ENCODE data around the gene SLC22A9. TPM values are rescaled to one million over a fixed set of nuclear protein-coding genes. Genes with fewer than 3 reads are reported as not detected.
"Not testable (repeated sequence)": the region's sequence is repeated elsewhere in the genome, so short reads cannot be mapped to it uniquely, and the experiment has no call there.

SLC22A9 gene
- not detected for polyA plus RNA-seq (2013)

- Histone ChIP-seq H3K36me3 (ENCODE audit: control insufficient read depth in 4 of 4, insufficient read depth in 4 of 4, low read length in 3 of 4) (no peaks in the 10 kb centered on the region), H3K27ac (ENCODE audit: insufficient read depth in 1 of 2, low read depth in 1 of 2, low read length in 2 of 2, poor library complexity in 1 of 2, severe bottlenecking in 2 of 2) (no peak within 1 kb of the TSS), H3K4me1 (ENCODE audit: control extremely low read depth in 1 of 4, control insufficient read depth in 4 of 4, insufficient read depth in 4 of 4, low read length in 3 of 4) (no peaks in the 10 kb centered on the region), H3K9me3 (ENCODE audit: control extremely low read depth in 1 of 5, control insufficient read depth in 4 of 5, insufficient read depth in 2 of 5, low read depth in 1 of 5, low read length in 4 of 5) (no peaks in the 10 kb centered on the region), H3K27me3 (replicated peaks in 2 of 5; ENCODE audit: control insufficient read depth in 4 of 5, insufficient read depth in 5 of 5, low read length in 4 of 5) (peaks cover 0 to 16% (median 5%) of the 10 kb centered on the region in 5 experiments), H3K4me3 (ENCODE audit: control insufficient read depth in 1 of 7, extremely low read depth in 1 of 7, insufficient read depth in 4 of 7, low read depth in 2 of 7, low read length in 6 of 7) (no peak within 1 kb of the TSS)
- DNase-seq = no peak
- ChIA-PET POLR2A (no interaction called here), CTCF (no interaction called here)
- 77% methylated on average over 8 of the region's 10 CpGs for WGBS (ENCODE audit: insufficient coverage)
Observed at GRCh38 chr11:63369165-63369970, at the start of gene SLC22A9. Gene SLC22A9 (plus strand): TSS chr11:63369785. CDS start chr11:63370057, 272 bp downstream.

- Histone ChIP-seq H3K4me3 (ENCODE audit: control insufficient read depth in 1 of 7, extremely low read depth in 1 of 7, insufficient read depth in 4 of 7, low read depth in 2 of 7, low read length in 6 of 7) (no peak overlapping the region), H3K4me1 (ENCODE audit: control extremely low read depth in 1 of 4, control insufficient read depth in 4 of 4, insufficient read depth in 4 of 4, low read length in 3 of 4) (no peaks in the 10 kb centered on the region), H3K9me3 (ENCODE audit: control extremely low read depth in 1 of 5, control insufficient read depth in 4 of 5, insufficient read depth in 2 of 5, low read depth in 1 of 5, low read length in 4 of 5) (peaks cover 0 to 23% (median 0%) of the 10 kb centered on the region in 5 experiments), H3K36me3 (ENCODE audit: control insufficient read depth in 4 of 4, insufficient read depth in 4 of 4, low read length in 3 of 4) (no peaks in the 10 kb centered on the region), H3K27ac (ENCODE audit: insufficient read depth in 1 of 2, low read depth in 1 of 2, low read length in 2 of 2, poor library complexity in 1 of 2, severe bottlenecking in 2 of 2) (no peak overlapping the region), H3K27me3 (replicated peaks in 2 of 5; ENCODE audit: control insufficient read depth in 4 of 5, insufficient read depth in 5 of 5, low read length in 4 of 5) (peaks cover 0 to 3% (median 0%) of the 10 kb centered on the region in 5 experiments)
- CTCF ChIA-PET = no interaction called here
- DNase-seq = no peak
- POLR2A ChIA-PET = no interaction called here
Observed at GRCh38 chr11:63321723-63322122, 47.9 kb upstream of the SLC22A9 start.

GRCh38 chr11:63335089-63335488 lies 34.5 kb upstream of the SLC22A9 start:
- DNase-seq; H3K9me3 ChIP-seq (ENCODE audit: control extremely low read depth in 1 of 5, control insufficient read depth in 4 of 5, insufficient read depth in 2 of 5, low read depth in 1 of 5, low read length in 4 of 5); H3K4me3 ChIP-seq (ENCODE audit: control insufficient read depth in 1 of 7, extremely low read depth in 1 of 7, insufficient read depth in 4 of 7, low read depth in 2 of 7, low read length in 6 of 7); H3K36me3 ChIP-seq (ENCODE audit: control insufficient read depth in 4 of 4, insufficient read depth in 4 of 4, low read length in 3 of 4); H3K27me3 ChIP-seq (replicated peaks in 2 of 5; ENCODE audit: control insufficient read depth in 4 of 5, insufficient read depth in 5 of 5, low read length in 4 of 5); POLR2A ChIA-PET; CTCF ChIA-PET; H3K27ac ChIP-seq (ENCODE audit: insufficient read depth in 1 of 2, low read depth in 1 of 2, low read length in 2 of 2, poor library complexity in 1 of 2, severe bottlenecking in 2 of 2); H3K4me1 ChIP-seq (ENCODE audit: control extremely low read depth in 1 of 4, control insufficient read depth in 4 of 4, insufficient read depth in 4 of 4, low read length in 3 of 4): not testable (repeated sequence)
- 85% methylated on average over 2 of the region's 3 CpGs for WGBS (ENCODE audit: insufficient coverage)

- WGBS (ENCODE audit: insufficient coverage) = 100% methylated on average over 3 of the region's 3 CpGs
- CTCF ChIA-PET = no interaction called here
- POLR2A ChIA-PET = no interaction called here
Observed at GRCh38 chr11:63337070-63337469, 32.5 kb upstream of the SLC22A9 start.

GRCh38 chr11:63343130-63343529 lies 26.5 kb upstream of the SLC22A9 start:
- H3K9me3 ChIP-seq (ENCODE audit: control extremely low read depth in 1 of 5, control insufficient read depth in 4 of 5, insufficient read depth in 2 of 5, low read depth in 1 of 5, low read length in 4 of 5) = no peaks in the 10 kb centered on the region
- POLR2A ChIA-PET = no interaction called here
- no peak overlapping the region for H3K27ac ChIP-seq (ENCODE audit: insufficient read depth in 1 of 2, low read depth in 1 of 2, low read length in 2 of 2, poor library complexity in 1 of 2, severe bottlenecking in 2 of 2)
- H3K36me3 ChIP-seq (ENCODE audit: control insufficient read depth in 4 of 4, insufficient read depth in 4 of 4, low read length in 3 of 4) = no peaks in the 10 kb centered on the region
- WGBS (ENCODE audit: insufficient coverage) = 100% methylated on average over 1 of the region's 1 CpG
- DNase-seq = no peak
- CTCF ChIA-PET = no interaction called here
- H3K4me1 ChIP-seq (ENCODE audit: control extremely low read depth in 1 of 4, control insufficient read depth in 4 of 4, insufficient read depth in 4 of 4, low read length in 3 of 4) = no peaks in the 10 kb centered on the region
- no peaks in the 10 kb centered on the region for H3K27me3 ChIP-seq (replicated peaks in 2 of 5; ENCODE audit: control insufficient read depth in 4 of 5, insufficient read depth in 5 of 5, low read length in 4 of 5)
- H3K4me3 ChIP-seq (ENCODE audit: control insufficient read depth in 1 of 7, extremely low read depth in 1 of 7, insufficient read depth in 4 of 7, low read depth in 2 of 7, low read length in 6 of 7) = no peak overlapping the region

More at GRCh38 chr11:63337070-63337469, 32.5 kb upstream of the SLC22A9 start:
- Histone ChIP-seq H3K9me3 (ENCODE audit: control extremely low read depth in 1 of 5, control insufficient read depth in 4 of 5, insufficient read depth in 2 of 5, low read depth in 1 of 5, low read length in 4 of 5) (peaks cover 0 to 8% (median 1%) of the 10 kb centered on the region in 5 experiments), H3K4me1 (ENCODE audit: control extremely low read depth in 1 of 4, control insufficient read depth in 4 of 4, insufficient read depth in 4 of 4, low read length in 3 of 4) (no peaks in the 10 kb centered on the region), H3K36me3 (ENCODE audit: control insufficient read depth in 4 of 4, insufficient read depth in 4 of 4, low read length in 3 of 4) (no peaks in the 10 kb centered on the region), H3K4me3 (ENCODE audit: control insufficient read depth in 1 of 7, extremely low read depth in 1 of 7, insufficient read depth in 4 of 7, low read depth in 2 of 7, low read length in 6 of 7) (no peak overlapping the region), H3K27me3 (replicated peaks in 2 of 5; ENCODE audit: control insufficient read depth in 4 of 5, insufficient read depth in 5 of 5, low read length in 4 of 5) (peaks cover 0 to 5% (median 0%) of the 10 kb centered on the region in 5 experiments), H3K27ac (ENCODE audit: insufficient read depth in 1 of 2, low read depth in 1 of 2, low read length in 2 of 2, poor library complexity in 1 of 2, severe bottlenecking in 2 of 2) (no peak overlapping the region)
- DNase-seq = no peak

- H3K27me3 ChIP-seq (replicated peaks in 2 of 5; ENCODE audit: control insufficient read depth in 4 of 5, insufficient read depth in 5 of 5, low read length in 4 of 5) = peaks cover 0 to 2% (median 0%) of the 10 kb centered on the region in 5 experiments
- WGBS (ENCODE audit: insufficient coverage) = 100% methylated on average over 1 of the region's 4 CpGs
- CTCF ChIA-PET = no interaction called here
- no peaks in the 10 kb centered on the region for H3K36me3 ChIP-seq (ENCODE audit: control insufficient read depth in 4 of 4, insufficient read depth in 4 of 4, low read length in 3 of 4)
- POLR2A ChIA-PET = no interaction called here
- no peaks in the 10 kb centered on the region for H3K9me3 ChIP-seq (ENCODE audit: control extremely low read depth in 1 of 5, control insufficient read depth in 4 of 5, insufficient read depth in 2 of 5, low read depth in 1 of 5, low read length in 4 of 5)
- H3K27ac ChIP-seq (ENCODE audit: insufficient read depth in 1 of 2, low read depth in 1 of 2, low read length in 2 of 2, poor library complexity in 1 of 2, severe bottlenecking in 2 of 2) = no peak overlapping the region
- H3K4me1 ChIP-seq (ENCODE audit: control extremely low read depth in 1 of 4, control insufficient read depth in 4 of 4, insufficient read depth in 4 of 4, low read length in 3 of 4) = no peaks in the 10 kb centered on the region
- no peak for DNase-seq
- H3K4me3 ChIP-seq (ENCODE audit: control insufficient read depth in 1 of 7, extremely low read depth in 1 of 7, insufficient read depth in 4 of 7, low read depth in 2 of 7, low read length in 6 of 7) = no peak overlapping the region
Observed at GRCh38 chr11:63352144-63352543, 17.4 kb upstream of the SLC22A9 start.

- Histone ChIP-seq H3K36me3 (ENCODE audit: control insufficient read depth in 4 of 4, insufficient read depth in 4 of 4, low read length in 3 of 4) (no peaks in the 10 kb centered on the region), H3K4me1 (ENCODE audit: control extremely low read depth in 1 of 4, control insufficient read depth in 4 of 4, insufficient read depth in 4 of 4, low read length in 3 of 4) (no peaks in the 10 kb centered on the region), H3K4me3 (ENCODE audit: control insufficient read depth in 1 of 7, extremely low read depth in 1 of 7, insufficient read depth in 4 of 7, low read depth in 2 of 7, low read length in 6 of 7) (no peak overlapping the region), H3K27me3 (replicated peaks in 2 of 5; ENCODE audit: control insufficient read depth in 4 of 5, insufficient read depth in 5 of 5, low read length in 4 of 5) (peaks cover 0 to 7% (median 0%) of the 10 kb centered on the region in 5 experiments), H3K27ac (ENCODE audit: insufficient read depth in 1 of 2, low read depth in 1 of 2, low read length in 2 of 2, poor library complexity in 1 of 2, severe bottlenecking in 2 of 2) (no peak overlapping the region), H3K9me3 (ENCODE audit: control extremely low read depth in 1 of 5, control insufficient read depth in 4 of 5, insufficient read depth in 2 of 5, low read depth in 1 of 5, low read length in 4 of 5) (peaks cover 0 to 10% (median 1%) of the 10 kb centered on the region in 5 experiments)
- CTCF ChIA-PET = no interaction called here
- no peak for DNase-seq
- WGBS (ENCODE audit: insufficient coverage) = no CpG with 5 or more reads among the region's 1 CpG
- POLR2A ChIA-PET = no interaction called here
Observed at GRCh38 chr11:63362196-63362793, 7.3 kb upstream of the SLC22A9 start.
